Left colon (tissue), 2 donors: Measurements from ENCODE around the gene SLCO2A1. TPM values are rescaled to one million over a fixed set of nuclear protein-coding genes. Genes with fewer than 3 reads are reported as not detected.

ENCODE experiments used
- ATAC-seq: fragments of 200-7000 bp; cut with Tn5 transposase; one replicate; pipeline ENCODE4 v1.9.1; 2020; ENCODE audit warnings: mild to moderate bottlenecking, moderate library complexity
- DNase-seq, 2 donors: peaks; one replicate each; pipeline ENCODE4 v3.0.0-alpha.2; 2020
- intact Hi-C, 2 donors: fragments of 100-400 bp; cut with DNase I in 1 of 2; cut with micrococcal nuclease in 1 of 2; formaldehyde crosslinking; loops; one replicate each; pipeline versions ENCODE4 v1.11.2 to v1.14.0; 2022; cut with DNase I, micrococcal nuclease
- total RNA-seq, 2 donors: library from RNA; stranded (reverse); fragmentation: NEBNext Ultra II Directional; extraction: Animal tissue kit (Norgen Biotek cat#: 25700); gene quantifications; one replicate each; pipeline ENCODE4 v1.2.1, GENCODE V29; 2021
- donor health status: DM: no; HTN: no; CAD: no.
- donor health status: DM: yes; HTN: yes; CAD: no.

Gene SLCO2A1
- total RNA-seq, 2 donors from 2014 or later, result 50.6 to 57.7 TPM

GRCh38 chr3:133944641-133945380 is 84.9 kb downstream of the SLCO2A1 start:
- intact Hi-C loops, result no loop called here
- no peak for DNase-seq
- no peak for ATAC-seq

DNA sequence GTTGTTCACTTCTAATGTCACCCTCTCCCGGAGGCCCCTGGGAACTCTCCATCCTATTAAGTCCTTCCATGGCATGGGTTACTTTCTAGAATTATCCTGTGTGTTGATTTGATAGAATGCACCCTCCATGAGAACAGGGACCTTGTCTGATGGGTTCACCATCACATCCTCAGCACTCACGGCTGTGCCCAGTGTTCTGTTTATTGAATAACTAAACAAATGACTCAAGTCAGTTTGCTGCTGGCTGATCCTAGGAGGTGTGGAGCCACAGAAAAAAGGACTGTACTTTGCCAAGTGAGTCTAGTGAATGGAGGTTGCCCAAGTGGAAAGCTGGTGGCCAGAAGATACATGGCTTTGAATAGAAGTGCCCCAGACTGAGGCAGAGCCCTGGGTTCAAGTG is 85.5 kb downstream of the SLCO2A1 start:
- intact Hi-C loops, result no loop called here
- peak; percentile 8 for ATAC-seq

DNA sequence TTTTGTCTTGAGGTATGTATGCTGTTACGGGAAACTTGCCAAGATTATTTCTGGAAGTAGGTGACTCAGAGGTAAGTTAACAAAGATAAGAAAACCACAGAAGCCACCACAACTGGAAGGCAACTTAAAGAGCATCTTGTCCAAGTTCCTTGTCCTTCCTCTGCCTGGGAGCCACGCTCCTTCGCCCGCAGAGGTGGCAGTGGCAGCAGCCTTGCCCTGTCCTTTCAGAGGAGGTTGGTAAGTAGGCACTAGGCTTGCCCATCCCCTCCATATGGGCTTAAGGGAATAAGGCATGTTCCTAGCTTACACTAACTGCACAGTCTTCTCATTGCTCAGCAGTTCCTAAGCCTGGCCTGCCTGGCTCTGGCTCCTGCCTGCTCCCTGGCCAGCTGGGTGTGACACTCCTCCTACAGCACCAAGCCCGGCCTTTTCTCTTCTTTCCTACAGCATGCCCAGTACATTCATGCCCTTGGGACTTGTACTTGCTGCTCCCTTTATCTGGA is 86.0 kb downstream of the SLCO2A1 start:
- ATAC-seq (peak; percentile 78), DNase-seq (peak in 1 of 2 donors; percentile 23)
- intact Hi-C loops, result no loop called here

More for the DNA sequence above, 85.5 kb downstream of the SLCO2A1 start:
- DNase-seq, result no peak

DNA sequence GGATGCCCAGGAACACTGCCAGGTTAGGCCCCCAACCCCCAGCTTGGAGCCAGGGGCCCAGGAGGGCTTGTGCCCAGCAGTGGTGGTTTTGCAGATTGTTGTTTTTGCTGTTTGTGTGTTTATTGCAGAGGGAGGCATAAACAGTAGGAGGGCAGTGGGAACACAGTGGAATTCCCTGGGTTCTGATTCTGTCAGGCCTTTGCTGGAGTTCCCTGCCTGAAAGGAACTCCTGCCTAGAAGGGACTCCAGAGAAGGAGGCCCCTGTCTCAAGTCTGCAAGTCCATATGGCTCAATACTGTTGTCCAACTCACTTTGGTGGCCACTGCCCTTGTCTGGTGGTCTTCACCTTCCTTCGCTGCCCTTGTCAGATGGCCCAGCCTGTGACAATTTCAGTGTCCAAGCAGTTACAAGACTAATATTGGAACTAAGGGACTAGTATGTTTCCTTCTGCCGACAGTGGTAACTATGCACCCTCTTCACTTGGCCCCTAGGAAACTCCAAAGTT is 86.6 kb downstream of the SLCO2A1 start:
- ATAC-seq, result no peak
- intact Hi-C loops, result no loop called here
- no peak for DNase-seq

DNA sequence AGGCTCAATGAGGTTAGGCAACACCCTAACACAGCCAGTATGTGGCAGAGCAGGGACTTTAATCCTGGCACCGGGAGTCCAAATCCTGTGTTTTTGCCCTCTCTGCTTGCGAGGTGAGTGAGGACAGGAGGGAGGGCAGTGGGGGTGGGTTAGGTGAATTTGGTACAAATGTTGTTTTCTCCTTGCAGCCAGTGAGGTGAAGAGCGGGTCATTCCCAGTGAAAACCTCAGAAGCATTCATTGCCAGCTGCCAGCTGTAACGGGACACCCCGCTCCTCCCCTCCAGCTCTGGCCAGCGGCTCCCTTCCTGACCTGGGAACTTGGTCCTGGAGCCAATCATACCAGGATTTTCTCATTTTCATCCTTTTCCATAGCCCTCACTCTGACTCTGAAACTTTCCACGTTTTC is 88.3 kb downstream of the SLCO2A1 start:
- intact Hi-C loops, result no loop called here
- DNase-seq (no peak), ATAC-seq (no peak)

GRCh38 chr3:133940536-133940935 is 89.2 kb downstream of the SLCO2A1 start:
- intact Hi-C loops, result no loop called here
- DNase-seq, result no peak

DNA sequence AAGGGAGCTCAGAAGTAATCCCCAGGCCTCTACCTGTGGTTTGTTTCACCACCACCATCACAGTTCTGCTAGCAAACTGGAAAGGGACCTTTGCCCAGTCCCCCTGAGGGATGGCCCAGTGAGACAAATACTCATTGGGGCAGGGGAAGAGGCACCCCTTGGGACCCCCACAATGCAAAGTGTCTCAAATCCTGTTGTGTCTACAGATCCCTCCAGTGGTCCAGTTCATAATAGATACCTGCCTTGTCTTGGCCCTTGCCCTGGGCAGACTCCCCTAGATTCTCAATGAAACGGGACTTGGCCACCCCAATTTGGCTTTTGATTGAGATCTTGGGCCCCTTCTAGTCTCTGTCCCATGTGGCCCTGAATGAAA is 90.3 kb downstream of the SLCO2A1 start:
- intact Hi-C loops, result no loop called here
- no peak for DNase-seq
- no peak for ATAC-seq

More at GRCh38 chr3:133940536-133940935, 89.2 kb downstream of the SLCO2A1 start:
- no peak for ATAC-seq

DNA sequence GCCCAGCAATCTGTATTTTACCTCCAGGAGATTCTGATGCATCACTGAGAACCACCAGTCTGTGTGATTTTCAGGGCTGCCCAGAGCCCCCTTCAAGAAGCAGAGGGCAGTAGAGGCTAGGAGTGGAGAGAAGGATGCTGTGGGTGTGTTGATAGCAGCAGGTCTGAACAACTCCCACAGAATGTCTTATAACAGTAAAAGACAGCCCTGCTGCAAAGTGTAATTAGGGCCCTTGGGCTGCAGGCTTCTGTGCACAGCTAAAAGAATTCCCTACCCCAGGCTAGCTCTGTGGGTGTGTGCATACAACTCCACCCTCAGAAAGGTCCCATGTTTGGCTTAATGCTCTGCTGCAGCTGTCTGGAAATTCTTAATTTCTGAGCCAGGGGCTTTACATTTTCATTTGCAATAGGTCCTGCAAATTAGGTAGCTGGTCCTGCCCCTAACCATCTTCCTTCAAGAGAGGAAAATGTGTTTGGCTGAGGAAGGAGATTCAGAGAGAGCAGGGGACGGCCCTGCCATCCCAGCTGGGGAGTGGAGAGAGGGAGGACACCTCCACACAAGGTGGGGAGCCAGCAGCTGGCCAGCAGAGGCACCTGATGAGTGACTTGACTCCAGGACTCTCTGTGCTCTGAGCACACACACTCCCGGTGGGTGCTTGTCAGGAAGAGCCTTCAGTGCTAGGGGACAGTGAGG is 90.8 kb downstream of the SLCO2A1 start:
- DNase-seq, result no peak
- intact Hi-C loops, result no loop called here
- ATAC-seq, result no peak

- no peak for ATAC-seq
- no peak for DNase-seq
- intact Hi-C loops, result no loop called here
Measured at GRCh38 chr3:133937756-133938601, 91.7 kb downstream of the SLCO2A1 start.

GRCh38 chr3:133937061-133937686 is 92.6 kb downstream of the SLCO2A1 start:
- DNase-seq (no peak), ATAC-seq (no peak)
- intact Hi-C loops, result no loop called here

DNA sequence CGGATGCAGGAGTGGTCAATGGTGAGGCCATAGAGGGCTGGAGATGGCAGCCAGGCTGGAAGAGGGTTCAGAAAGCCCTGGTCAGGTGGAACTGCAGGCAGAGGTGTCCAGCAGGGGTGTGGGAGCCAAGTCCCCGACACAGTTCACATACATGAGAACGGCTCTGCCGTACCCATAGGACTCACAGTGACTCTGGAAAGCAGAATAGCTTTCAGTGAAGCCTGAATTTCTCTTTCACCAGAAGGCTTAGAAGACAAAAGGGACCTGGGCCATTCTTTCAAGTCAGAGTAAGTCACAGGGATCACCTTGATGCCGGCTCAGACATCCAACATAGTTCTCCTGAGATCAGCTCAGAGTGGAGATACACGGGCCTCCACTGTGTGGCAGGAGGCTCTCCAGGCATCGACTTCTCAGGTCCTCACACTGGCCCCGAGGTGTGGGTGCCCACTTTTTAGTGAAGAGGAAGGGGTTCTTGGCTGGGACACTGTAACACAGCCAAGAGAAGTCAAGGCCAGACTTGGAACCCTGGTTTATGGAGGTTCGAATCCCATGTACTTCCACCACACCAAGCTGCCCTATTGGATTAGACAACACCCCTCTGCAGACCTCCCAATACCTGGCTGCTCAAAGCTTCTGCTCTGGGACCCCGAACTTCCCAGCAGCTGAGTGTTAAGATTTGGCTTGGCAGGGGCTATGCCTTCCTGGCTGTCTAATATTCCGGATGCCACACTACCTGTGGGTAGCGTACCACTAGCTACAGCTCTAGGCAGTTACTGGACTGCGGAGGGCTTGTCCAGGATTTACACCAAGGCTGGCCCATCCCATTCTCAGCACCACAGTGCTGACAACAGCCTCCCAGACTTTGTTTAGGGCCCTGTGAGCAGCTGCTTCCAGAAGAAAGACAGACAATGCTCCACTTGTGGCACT is 93.6 kb downstream of the SLCO2A1 start:
- no peak for DNase-seq
- no peak for ATAC-seq
- intact Hi-C loops, result no loop called here

DNA sequence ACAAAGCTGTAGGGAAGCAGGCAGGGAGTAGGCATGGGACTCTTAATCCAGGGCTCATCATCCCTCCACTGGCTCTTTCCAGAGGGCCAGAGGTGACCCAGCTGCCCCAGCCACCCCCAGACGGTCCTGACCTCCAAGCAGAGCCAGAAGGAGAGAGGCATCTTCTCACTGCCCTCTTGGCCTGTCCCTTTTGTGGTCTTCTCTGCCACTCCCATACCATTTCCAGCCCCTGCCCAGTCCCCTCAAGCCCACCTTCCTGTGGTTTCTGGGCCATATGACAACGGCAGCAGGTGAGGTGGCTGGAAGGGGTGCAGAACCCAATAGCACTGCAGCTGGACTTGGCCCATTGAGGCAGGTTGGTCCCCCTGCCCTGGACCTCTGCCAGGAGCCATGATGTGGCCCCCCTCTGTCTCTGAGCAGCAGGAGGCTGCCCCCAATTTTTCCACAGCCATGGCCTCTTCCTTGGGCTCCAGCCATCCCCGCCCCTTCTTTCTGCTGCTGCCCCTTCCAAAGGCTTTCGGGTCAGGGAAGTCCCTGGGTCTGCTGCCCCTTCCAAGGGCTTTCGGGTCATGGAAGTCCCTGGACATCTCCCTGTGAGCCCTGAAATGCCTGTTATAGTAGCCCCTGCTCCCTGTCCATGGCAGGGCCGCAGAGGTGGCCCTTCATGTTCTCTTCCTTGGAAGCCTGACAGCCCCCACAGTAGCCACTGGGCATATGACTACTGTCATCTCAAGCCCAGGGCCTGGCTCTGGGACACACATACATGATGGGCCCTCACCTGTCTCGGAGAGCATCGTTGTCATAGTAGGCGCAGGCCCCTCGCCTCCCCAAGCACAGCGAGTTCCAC is 94.5 kb downstream of the SLCO2A1 start:
- DNase-seq, result no peak
- ATAC-seq, result no peak
- intact Hi-C loops, result loop anchor here in 1 of 2 donors (5.0 kb wide), 1 partner anchor 362 kb away; no protein-coding TSS in a partner anchor

DNA sequence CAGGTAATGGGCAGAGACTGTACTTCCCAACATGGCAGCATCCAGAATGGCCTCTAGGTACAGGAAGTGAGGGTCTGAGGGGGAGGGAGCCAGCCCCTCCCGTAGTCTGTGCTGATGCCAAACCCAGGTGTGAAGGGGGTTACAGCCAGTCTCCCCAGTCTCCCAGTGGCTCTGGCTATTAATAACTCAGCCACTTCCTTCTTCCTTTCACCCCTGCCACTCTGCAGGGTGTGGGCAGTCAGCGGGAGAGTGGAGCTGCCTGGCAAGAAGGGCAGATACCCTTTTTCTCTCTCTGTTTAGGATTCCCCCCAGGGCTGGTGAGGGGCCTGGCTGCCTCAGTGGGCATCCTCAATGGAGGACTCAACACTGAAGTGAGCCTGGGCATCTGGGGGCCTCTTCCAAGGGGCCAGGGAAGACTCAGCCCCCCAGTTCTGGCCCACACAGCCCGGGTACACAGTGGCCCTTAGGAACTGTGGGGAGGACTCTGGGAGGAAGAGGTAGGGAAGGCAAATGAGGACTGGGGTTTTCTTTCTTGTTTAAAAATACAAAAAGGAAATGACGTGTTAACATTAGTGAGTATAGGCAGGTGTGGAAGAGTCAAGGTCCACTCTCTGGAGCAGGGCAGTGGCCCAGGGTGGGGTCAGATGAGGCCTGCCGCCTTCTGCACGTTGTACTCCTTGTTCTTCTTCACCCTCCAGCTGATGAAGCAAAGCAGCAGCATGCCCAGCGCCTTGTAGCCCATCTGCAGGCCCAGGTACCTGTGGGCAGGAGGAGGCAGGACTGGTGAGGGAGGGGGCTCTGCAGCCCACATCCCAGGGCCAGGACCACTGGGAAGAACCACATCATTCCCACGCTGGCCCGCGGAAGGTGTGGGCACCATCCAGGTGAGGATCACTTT is 95.4 kb downstream of the SLCO2A1 start:
- peak; percentile 66 to 72 for DNase-seq
- intact Hi-C loops, result loop anchor here in 1 of 2 donors (5.0 kb wide), 1 partner anchor 363 kb away; no protein-coding TSS in a partner anchor
- ATAC-seq, result peak; percentile 94

DNA sequence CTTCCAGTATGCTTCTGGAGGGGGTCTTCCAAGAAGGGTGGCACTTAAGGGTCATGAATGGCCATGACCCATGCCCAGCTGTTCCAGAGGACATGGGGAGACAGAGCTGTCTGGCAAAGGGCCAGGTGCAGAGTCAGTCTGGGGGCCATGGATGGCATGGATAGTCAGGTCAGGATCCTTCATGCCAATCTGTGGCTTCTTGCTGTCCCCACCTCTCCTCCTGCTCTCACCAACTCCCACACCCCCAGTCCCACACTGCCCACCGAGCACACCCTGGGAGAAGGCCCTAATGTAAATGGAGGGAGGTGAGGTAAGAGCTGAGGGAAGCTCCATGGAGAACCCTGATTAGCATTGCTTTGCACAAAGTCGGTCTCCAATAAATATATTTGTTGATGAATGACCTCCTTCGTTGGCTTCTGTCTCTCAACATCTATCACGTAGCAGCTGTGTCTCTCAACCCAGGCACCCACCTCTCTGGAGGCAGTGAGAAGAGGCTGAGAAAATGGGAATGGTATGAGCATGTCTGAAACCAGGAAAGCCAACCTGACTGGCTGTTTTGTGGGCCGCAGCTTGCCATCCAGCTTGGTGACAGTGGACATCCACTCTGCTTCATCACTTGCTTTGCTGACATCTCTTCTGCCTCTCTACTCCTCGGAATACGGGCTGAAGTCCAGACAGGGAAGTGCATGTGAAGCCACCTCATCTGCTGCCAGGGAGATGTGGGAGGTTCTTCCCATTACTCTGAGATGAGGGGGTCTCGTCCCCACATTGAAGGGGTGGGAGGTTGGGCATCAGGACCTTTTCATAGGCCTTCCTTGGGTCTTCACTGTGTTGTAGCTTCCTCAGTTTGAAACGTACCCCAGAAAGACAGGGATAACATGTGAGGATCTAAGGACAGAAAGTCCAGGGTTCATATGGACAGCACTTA is 96.4 kb downstream of the SLCO2A1 start:
- DNase-seq, result no peak
- ATAC-seq, result no peak
- intact Hi-C loops, result loop anchor here in 1 of 2 donors (5.0 kb wide), 1 partner anchor 364 kb away; no protein-coding TSS in a partner anchor

DNA sequence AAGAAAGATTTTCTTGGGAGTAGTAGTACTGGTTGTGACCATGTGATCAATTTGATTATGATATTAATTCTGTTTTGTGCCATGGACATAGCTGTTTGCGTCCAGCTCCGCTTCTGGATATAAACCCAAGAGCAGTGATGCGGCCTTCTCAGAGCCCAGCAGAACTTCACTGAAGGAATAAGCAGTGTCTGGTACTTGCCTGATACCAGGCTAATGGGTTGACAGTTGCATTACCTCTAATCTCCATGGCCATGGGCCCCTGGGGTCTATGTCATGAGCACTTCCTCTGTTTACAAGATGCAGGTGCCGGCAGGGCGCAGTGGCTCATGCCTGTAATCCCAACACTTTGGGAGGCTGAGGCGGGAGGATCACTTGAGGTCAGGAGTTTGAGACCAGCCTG is 97.7 kb downstream of the SLCO2A1 start:
- ATAC-seq, result no peak
- intact Hi-C loops, result loop anchor here in 1 of 2 donors (5.0 kb wide), 1 partner anchor 365 kb away; no protein-coding TSS in a partner anchor
- DNase-seq, result no peak
